Adipose tissue (tissue), 3 donors: ENCODE results near the gene OBSCN. TPM values are rescaled to one million over a fixed set of nuclear protein-coding genes. Genes with fewer than 3 reads are reported as not detected.

Experiments used
- H3K27ac ChIP-seq: one replicate; pipeline ENCODE4 v1.5.1; 2013; ENCODE audit warnings: low read depth, low read length
- WGBS, 3 donors: extraction: QIAGEN DNeasy Blood & Tissue Kit; methylation state at CpG; one replicate each; pipeline ENCODE4 v1.1.7; 2013; 5-methylcytosine and 5-hydroxymethylcytosine counted together
- polyA plus RNA-seq, 3 donors: library from polyadenylated mRNA; stranded (reverse); fragments of 200-250 nt; gene quantifications; one replicate each; pipeline ENCODE4 v1.2.3, GENCODE V29; 2013
- donor health status: healthy with polysubstance abuse.
- donor health status: Bipolar disorder and iron deficiency.
- donor health status: healthy.

Gene OBSCN
- 1 to 10 TPM; 3.0 to 7.9 (median 3.2) TPM for polyA plus RNA-seq

GRCh38 chr1:228207851-228208821 lies at the start of gene OBSCN:
OBSCN (plus strand) TSS chr1:228208044; CDS start chr1:228211784, 3,740 bp downstream.
- 37 to 53% (median 50%) methylated on average over 28 to 30 of the region's 30 CpGs for WGBS, 3 donors
- no peak within 1 kb of the TSS for H3K27ac ChIP-seq

- WGBS, 3 donors = 35 to 75% (median 73%) methylated on average over 69 to 98 of the region's 98 CpGs
- H3K27ac ChIP-seq = no peak overlapping the region
Observed at GRCh38 chr1:228158151-228159007, 49.5 kb upstream of the OBSCN start.

- 81 to 92% (median 90%) methylated on average over 11 to 14 of the region's 14 CpGs for WGBS, 3 donors
- no peak overlapping the region for H3K27ac ChIP-seq
Observed at GRCh38 chr1:228159008-228159665, 48.7 kb upstream of the OBSCN start.

- no peak overlapping the region for H3K27ac ChIP-seq
- 69 to 84% (median 80%) methylated on average over 15 of the region's 15 CpGs for WGBS, 3 donors
Observed at GRCh38 chr1:228160201-228160761, 47.6 kb upstream of the OBSCN start.

- 36 to 39% (median 36%) methylated on average over 6 to 7 of the region's 7 CpGs for WGBS, 3 donors
- H3K27ac ChIP-seq = no peak overlapping the region
Observed at GRCh38 chr1:228161362-228161761, 46.5 kb upstream of the OBSCN start.

- no peak overlapping the region for H3K27ac ChIP-seq
- WGBS, 3 donors = 73 to 81% (median 79%) methylated on average over 9 of the region's 9 CpGs
Observed at GRCh38 chr1:228161866-228162265, 46.0 kb upstream of the OBSCN start.

- 22 to 24% (median 22%) methylated on average over 14 of the region's 14 CpGs for WGBS, 3 donors
- no peak overlapping the region for H3K27ac ChIP-seq
Observed at GRCh38 chr1:228162286-228163006, 45.4 kb upstream of the OBSCN start.

- peak overlapping the region; percentile 51 for H3K27ac ChIP-seq
- 28 to 56% (median 34%) methylated on average over 30 of the region's 30 CpGs for WGBS, 3 donors
Observed at GRCh38 chr1:228163007-228163753, 44.7 kb upstream of the OBSCN start.

GRCh38 chr1:228163776-228164519 lies 43.9 kb upstream of the OBSCN start:
- no peak overlapping the region for H3K27ac ChIP-seq
- 89 to 92% (median 90%) methylated on average over 10 of the region's 10 CpGs for WGBS, 3 donors

- 43 to 52% (median 45%) methylated on average over 20 of the region's 20 CpGs for WGBS, 3 donors
- no peak overlapping the region for H3K27ac ChIP-seq
Observed at GRCh38 chr1:228164561-228165371, 43.1 kb upstream of the OBSCN start.

- WGBS, 3 donors = 0% methylated on average over 75 to 93 of the region's 93 CpGs
- peak within 1 kb of the TSS; percentile 73 for H3K27ac ChIP-seq
Observed at GRCh38 chr1:228165372-228166169, 42.3 kb upstream of the OBSCN start, which contains the start of gene IBA57. IBA57 (plus strand) TSS chr1:228165804; CDS start chr1:228165817, 13 bp downstream.

- peak overlapping the region; percentile 73 for H3K27ac ChIP-seq
- WGBS, 3 donors = 10 to 19% (median 17%) methylated on average over 24 to 26 of the region's 26 CpGs
Observed at GRCh38 chr1:228166170-228166936, 41.5 kb upstream of the OBSCN start.

GRCh38 chr1:228168563-228169270 lies 39.1 kb upstream of the OBSCN start:
- 82 to 87% (median 84%) methylated on average over 12 of the region's 12 CpGs for WGBS, 3 donors
- H3K27ac ChIP-seq = no peak overlapping the region
